Breast epithelium (tissue), 4 donors: Measurements from ENCODE around the gene RBM8A. TPM values are rescaled to one million over a fixed set of nuclear protein-coding genes. Genes with fewer than 3 reads are reported as not detected.

ENCODE experiments used
- DNase-seq, 2 donors: peaks; one replicate each; pipeline ENCODE4 v3.0.0-alpha.2; 2019; ENCODE audit warnings: low spot score in 2 of 2
- H3K27ac ChIP-seq, 2 donors: fragments of 200-600 bp; sonication (generic) in 1 of 2; one replicate each; pipeline ENCODE4 v1.5.1; 2016 to 2019; ENCODE audit warnings: mild to moderate bottlenecking in 1 of 2
- H3K27me3 ChIP-seq, 2 donors: fragments of 200-600 bp; sonication (generic) in 1 of 2; one replicate each; pipeline versions ENCODE4 v1.5.1 to v1.6.0; 2017 to 2019; ENCODE audit warnings: control low read depth in 1 of 2, mild to moderate bottlenecking in 1 of 2
- H3K36me3 ChIP-seq: fragments of 200-600 bp; one replicate; pipeline ENCODE4 v1.5.1; 2019
- H3K4me1 ChIP-seq, 2 donors: fragments of 200-600 bp; sonication (generic); one replicate each; pipeline ENCODE4 v1.5.1; 2016 to 2019; ENCODE audit warnings: control low read depth in 1 of 2
- H3K4me3 ChIP-seq, 3 donors: fragments of 200-600 bp; sonication (generic); 1 replicate in 2 of 3; 2 replicates in 1 of 3; pipeline ENCODE4 v1.5.1; 2016 to 2019; ENCODE audit warnings: mild to moderate bottlenecking in 3 of 3, moderate library complexity in 2 of 3
- H3K9me3 ChIP-seq, 2 donors: fragments of 200-600 bp; sonication (generic) in 1 of 2; one replicate each; pipeline ENCODE4 v1.5.1; 2016 to 2019; ENCODE audit warnings: control low read depth in 1 of 2
- POLR2A ChIP-seq: fragments of 450-650 bp; IDR thresholded peaks from one replicate; pipeline ENCODE4 v1.6.1; 2016; ENCODE audit warnings: antibody characterized with exemption, mild to moderate bottlenecking, moderate library complexity
- POLR2AphosphoS5 ChIP-seq, 3 donors: sonication (generic); formaldehyde crosslinking; IDR thresholded peaks; one replicate each; pipeline ENCODE4 v1.6.1; 2017; ENCODE audit warnings: antibody characterized with exemption in 3 of 3
- intact Hi-C: fragments of 100-400 bp; cut with DNase I; formaldehyde crosslinking; loops from one replicate; pipeline ENCODE4 v1.15.1; 2023; ENCODE audit warnings: low total_unique reads
- total RNA-seq, 3 donors: library from RNA; depleted of rRNA; stranded (reverse); fragments of >200 nt; gene quantifications; one replicate each; pipeline ENCODE4 v1.1.0, GENCODE V29; 2016
- TF ChIP-seq, protein P1 (sequence below), 3 donors: fragments of 450-650 bp; IDR thresholded peaks; one replicate each; pipeline ENCODE4 v1.5.1; 2016 to 2017; ENCODE audit warnings: antibody characterized with exemption in 3 of 3, mild to moderate bottlenecking in 3 of 3, moderate library complexity in 3 of 3

The RBM8A gene
- total RNA-seq, 3 donors from 2014 or later: 115 to 137 (median 128) TPM

GRCh38 chr1:145959957-145960467 lies 32.7 kb upstream of the RBM8A start:
- no peaks in the 10 kb centered on the region for H3K27me3 ChIP-seq
- H3K36me3 ChIP-seq: no peaks in the 10 kb centered on the region
- H3K4me1 ChIP-seq: peaks cover 12 to 13% of the 10 kb centered on the region in 2 donors
- DNase-seq: no peak
- no peak for TF ChIP-seq POLR2A
- no peak for TF ChIP-seq POLR2AphosphoS5 (IDR thresholded peaks at IDR 0.05)
- TF ChIP-seq, protein P1, sequence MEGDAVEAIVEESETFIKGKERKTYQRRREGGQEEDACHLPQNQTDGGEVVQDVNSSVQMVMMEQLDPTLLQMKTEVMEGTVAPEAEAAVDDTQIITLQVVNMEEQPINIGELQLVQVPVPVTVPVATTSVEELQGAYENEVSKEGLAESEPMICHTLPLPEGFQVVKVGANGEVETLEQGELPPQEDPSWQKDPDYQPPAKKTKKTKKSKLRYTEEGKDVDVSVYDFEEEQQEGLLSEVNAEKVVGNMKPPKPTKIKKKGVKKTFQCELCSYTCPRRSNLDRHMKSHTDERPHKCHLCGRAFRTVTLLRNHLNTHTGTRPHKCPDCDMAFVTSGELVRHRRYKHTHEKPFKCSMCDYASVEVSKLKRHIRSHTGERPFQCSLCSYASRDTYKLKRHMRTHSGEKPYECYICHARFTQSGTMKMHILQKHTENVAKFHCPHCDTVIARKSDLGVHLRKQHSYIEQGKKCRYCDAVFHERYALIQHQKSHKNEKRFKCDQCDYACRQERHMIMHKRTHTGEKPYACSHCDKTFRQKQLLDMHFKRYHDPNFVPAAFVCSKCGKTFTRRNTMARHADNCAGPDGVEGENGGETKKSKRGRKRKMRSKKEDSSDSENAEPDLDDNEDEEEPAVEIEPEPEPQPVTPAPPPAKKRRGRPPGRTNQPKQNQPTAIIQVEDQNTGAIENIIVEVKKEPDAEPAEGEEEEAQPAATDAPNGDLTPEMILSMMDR (IDR thresholded peaks at IDR 0.05): no peak
- H3K4me3 ChIP-seq: peak overlapping the region; percentile 59 to 80 (median 68)
- no peaks in the 10 kb centered on the region for H3K9me3 ChIP-seq
- intact Hi-C loops: no loop called here
- peak overlapping the region; percentile 92 to 94 for H3K27ac ChIP-seq

DNA sequence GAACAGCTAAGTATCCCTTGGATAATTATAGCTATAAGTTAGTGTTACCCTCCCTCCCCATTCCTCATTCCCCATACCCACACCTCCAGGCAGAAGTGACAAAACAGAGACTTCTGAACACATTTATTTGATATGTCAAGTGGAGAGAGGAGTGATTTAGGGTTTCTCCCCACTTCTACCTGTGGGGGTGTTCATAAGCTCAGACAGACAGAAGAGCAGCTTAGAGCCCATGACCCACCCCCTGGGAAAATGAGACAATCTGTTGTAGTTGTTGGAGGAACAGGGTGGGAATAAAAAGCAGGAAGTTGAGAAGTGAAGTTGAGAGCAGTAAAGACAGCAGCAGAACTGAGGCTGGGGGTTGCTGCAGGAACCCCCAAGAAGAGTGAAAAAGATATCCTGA lies 32.0 kb upstream of the RBM8A start:
- Histone ChIP-seq H3K36me3 (no peaks in the 10 kb centered on the region), H3K4me3 (no peak overlapping the region), H3K4me1 (peaks cover 12% of the 10 kb centered on the region in 2 donors), H3K9me3 (no peaks in the 10 kb centered on the region), H3K27me3 (no peaks in the 10 kb centered on the region), H3K27ac (no peak overlapping the region)
- intact Hi-C loops: no loop called here
- DNase-seq: no peak
- no peak for TF ChIP-seq POLR2AphosphoS5 (IDR thresholded peaks at IDR 0.05)
- TF ChIP-seq, protein P1 (IDR thresholded peaks at IDR 0.05): no peak
- no peak for TF ChIP-seq POLR2A

DNA sequence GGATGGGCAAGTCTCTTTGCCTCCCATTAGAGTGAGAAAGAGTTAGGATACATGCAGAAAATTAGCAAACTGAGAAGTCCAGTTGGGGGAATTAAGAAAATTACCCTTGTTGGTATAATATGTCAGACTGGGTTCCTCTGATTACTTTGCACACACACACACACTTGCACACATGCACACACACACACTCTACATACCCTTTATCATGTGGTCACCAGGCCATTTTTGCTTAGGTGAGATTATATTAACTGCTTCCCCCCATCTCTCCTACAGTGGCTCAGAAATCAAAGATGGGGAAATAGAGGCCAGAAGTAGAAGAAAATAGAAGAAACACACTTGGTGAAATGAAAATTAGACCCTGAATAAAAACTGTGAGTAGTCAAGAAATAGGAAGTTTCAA lies 31.4 kb upstream of the RBM8A start:
- Histone ChIP-seq H3K27me3 (no peaks in the 10 kb centered on the region), H3K4me1 (peaks cover 8 to 12% of the 10 kb centered on the region in 2 donors), H3K36me3 (no peaks in the 10 kb centered on the region), H3K27ac (peak overlapping the region in 1 of 2 donors; percentile 87), H3K4me3 (no peak overlapping the region), H3K9me3 (no peaks in the 10 kb centered on the region)
- TF ChIP-seq POLR2A (no peak), POLR2AphosphoS5 (IDR thresholded peaks at IDR 0.05) (no peak)
- TF ChIP-seq, protein P1 (IDR thresholded peaks at IDR 0.05): no peak
- intact Hi-C loops: no loop called here
- no peak for DNase-seq

- Histone ChIP-seq H3K36me3 (no peaks in the 10 kb centered on the region), H3K9me3 (no peaks in the 10 kb centered on the region), H3K4me3 (peak within 1 kb of the TSS; percentile 59 to 86 (median 83)), H3K27me3 (no peaks in the 10 kb centered on the region), H3K4me1 (peaks cover 5 to 12% of the 10 kb centered on the region in 2 donors), H3K27ac (peak within 1 kb of the TSS; percentile 87 to 96)
- TF ChIP-seq POLR2AphosphoS5 (IDR thresholded peaks at IDR 0.05): peak; percentile 27 to 52 (median 48)
- no peak for TF ChIP-seq POLR2A
- TF ChIP-seq, protein P1 (IDR thresholded peaks at IDR 0.05): no peak
- peak; percentile 93 to 94 for DNase-seq
- intact Hi-C loops: no loop called here
Observed at GRCh38 chr1:145957443-145958319, 30.4 kb upstream of the RBM8A start, which contains the start of gene LIX1L. Gene LIX1L (minus strand): TSS chr1:145958017. CDS start chr1:145957927, 90 bp downstream.
